Neural crest cell (in vitro differentiated cells): ENCODE data around the gene MNX1. TPM values are rescaled to one million over a fixed set of nuclear protein-coding genes. Genes with fewer than 3 reads are reported as not detected.

Source experiments
- DNase-seq: peaks from one replicate; pipeline ENCODE4 v3.0.0; 2021; ENCODE audit warnings: low read depth, mixed read lengths, low spot score
- H3K27ac Mint-ChIP-seq: one replicate; pipeline ENCODE4 v1.8.0; 2021; ENCODE audit warnings: mild to moderate bottlenecking, mixed read lengths; ENCODE audit not compliant: unreplicated experiment
- H3K27me3 Mint-ChIP-seq: 2 replicates; pipeline ENCODE4 v1.8.0; 2021; ENCODE audit warnings: low read depth, mild to moderate bottlenecking, mixed read lengths
- H3K36me3 Mint-ChIP-seq: 2 replicates; pipeline ENCODE4 v1.8.0; 2021; ENCODE audit warnings: low read depth, mild to moderate bottlenecking, mixed read lengths
- H3K4me1 Mint-ChIP-seq: 2 replicates; pipeline ENCODE4 v1.8.0; 2021; ENCODE audit warnings: mixed read lengths
- H3K4me3 Mint-ChIP-seq: one replicate; pipeline ENCODE4 v1.8.0; 2021; ENCODE audit warnings: mild to moderate bottlenecking, mixed read lengths
- H3K9me3 Mint-ChIP-seq: 2 replicates; pipeline ENCODE4 v1.8.0; 2021; ENCODE audit warnings: mixed read lengths
- total RNA-seq: library from RNA; stranded (reverse); gene quantifications from 2 replicates; pipeline ENCODE4 v1.2.1, GENCODE V29; 2021
- TF ChIP-seq, protein P1 (sequence below): fragments of 200-600 bp; sonication (generic); conservative IDR thresholded peaks from 2 replicates; pipeline ENCODE4 v1.5.0; 2021; ENCODE audit warnings: antibody characterized with exemption, mild to moderate bottlenecking

Gene MNX1
- total RNA-seq, 1 donor from 2014 or later = 0.14 TPM

DNA sequence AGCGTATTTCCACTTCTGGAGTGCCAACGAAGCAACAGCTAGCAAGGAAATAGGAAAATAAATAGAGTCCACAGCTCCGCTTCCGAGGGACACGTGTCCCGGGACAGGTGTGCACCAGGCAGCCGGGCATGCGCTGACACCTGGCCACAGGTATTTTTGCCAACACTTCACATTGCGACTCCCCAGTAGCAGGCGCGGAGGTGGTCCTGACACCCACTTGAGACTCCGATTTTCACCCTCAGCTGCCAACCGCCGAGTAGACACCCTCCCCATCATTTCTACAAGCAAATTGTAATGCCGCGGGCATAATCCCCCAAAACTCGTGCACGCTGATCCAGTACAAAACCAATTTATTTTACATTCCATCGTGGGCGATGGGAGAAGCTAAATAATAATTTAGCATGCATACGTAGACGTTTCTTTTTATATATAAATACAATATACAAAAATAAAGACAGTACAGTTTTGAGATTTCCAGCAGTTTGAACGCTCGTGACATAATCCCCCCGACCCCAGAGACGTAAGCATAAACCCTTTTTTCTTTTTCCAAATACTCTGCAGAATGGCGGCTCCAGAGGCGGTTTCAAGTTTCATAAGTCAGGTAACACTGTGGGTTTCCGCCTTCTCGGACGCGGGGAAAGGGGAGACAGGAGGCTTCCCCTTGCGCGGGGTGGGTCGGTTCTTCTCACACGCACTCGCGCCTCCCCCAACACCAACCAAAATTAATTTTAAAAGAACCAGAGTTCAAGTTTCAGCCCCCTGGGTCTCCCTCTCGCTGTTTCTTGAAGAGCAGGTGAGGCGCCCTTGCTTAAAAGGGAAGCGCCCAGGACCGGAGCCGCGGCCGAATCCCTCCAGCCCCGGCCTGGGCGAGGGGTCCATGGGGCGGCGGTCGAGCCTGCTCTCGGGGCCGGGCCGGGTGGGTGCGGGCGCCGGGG is 5.7 kb downstream of the MNX1 start:
- Mint-ChIP-seq H3K4me3 (no peak overlapping the region), H3K36me3 (no peaks in the 10 kb centered on the region), H3K27me3 (peaks cover 95% of the 10 kb centered on the region), H3K27ac (no peak overlapping the region), H3K9me3 (no peaks in the 10 kb centered on the region), H3K4me1 (peaks cover 26% of the 10 kb centered on the region)
- no peak for DNase-seq
- TF ChIP-seq, protein P1, sequence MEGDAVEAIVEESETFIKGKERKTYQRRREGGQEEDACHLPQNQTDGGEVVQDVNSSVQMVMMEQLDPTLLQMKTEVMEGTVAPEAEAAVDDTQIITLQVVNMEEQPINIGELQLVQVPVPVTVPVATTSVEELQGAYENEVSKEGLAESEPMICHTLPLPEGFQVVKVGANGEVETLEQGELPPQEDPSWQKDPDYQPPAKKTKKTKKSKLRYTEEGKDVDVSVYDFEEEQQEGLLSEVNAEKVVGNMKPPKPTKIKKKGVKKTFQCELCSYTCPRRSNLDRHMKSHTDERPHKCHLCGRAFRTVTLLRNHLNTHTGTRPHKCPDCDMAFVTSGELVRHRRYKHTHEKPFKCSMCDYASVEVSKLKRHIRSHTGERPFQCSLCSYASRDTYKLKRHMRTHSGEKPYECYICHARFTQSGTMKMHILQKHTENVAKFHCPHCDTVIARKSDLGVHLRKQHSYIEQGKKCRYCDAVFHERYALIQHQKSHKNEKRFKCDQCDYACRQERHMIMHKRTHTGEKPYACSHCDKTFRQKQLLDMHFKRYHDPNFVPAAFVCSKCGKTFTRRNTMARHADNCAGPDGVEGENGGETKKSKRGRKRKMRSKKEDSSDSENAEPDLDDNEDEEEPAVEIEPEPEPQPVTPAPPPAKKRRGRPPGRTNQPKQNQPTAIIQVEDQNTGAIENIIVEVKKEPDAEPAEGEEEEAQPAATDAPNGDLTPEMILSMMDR = no peak

DNA sequence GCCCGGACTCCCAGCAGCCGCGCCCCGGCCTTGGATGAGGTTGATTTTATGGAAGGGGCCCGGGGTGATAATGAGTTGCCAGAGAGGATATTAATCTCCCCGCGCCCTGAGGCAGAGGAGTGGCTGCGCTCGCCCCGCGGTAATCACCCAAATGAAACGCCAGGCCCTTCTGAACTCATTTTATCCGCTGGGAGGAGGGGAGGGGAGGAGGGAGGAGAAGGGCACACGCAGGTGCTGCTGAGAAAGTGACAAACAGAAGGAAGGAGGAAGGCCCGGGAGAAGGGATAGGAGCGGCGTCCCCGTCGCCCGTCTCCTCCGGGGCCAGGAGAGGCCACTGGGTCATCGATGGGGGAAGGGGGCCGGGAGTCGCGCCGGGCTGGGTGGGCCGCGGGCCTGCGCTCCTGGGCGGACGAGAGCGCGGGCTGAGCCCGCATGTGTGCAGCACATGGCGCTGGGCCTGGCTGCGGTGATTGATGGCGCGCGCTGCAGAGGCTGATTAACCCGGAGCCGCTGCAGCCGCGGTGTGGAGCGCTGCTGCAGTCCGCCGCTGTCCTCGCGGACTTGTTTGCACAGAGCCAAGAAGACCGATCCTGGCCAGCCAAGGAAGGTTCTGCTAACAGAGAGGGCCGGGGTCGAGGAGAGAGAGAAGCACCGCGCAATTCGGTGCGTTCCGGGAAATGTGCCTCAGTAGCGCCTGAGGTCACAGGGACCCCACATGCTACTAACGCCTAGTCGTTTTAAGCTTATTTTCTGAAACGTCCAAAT is 6.5 kb downstream of the MNX1 start:
- Mint-ChIP-seq H3K27ac (no peak overlapping the region), H3K4me1 (peaks cover 26% of the 10 kb centered on the region)
- DNase-seq = no peak

GRCh38 chr7:157003445-157003755 is 7.1 kb downstream of the MNX1 start:
- H3K36me3 Mint-ChIP-seq = no peaks in the 10 kb centered on the region
- H3K4me3 Mint-ChIP-seq = no peak overlapping the region
- H3K4me1 Mint-ChIP-seq = peaks cover 24% of the 10 kb centered on the region
- peaks cover 95% of the 10 kb centered on the region for H3K27me3 Mint-ChIP-seq
- no peaks in the 10 kb centered on the region for H3K9me3 Mint-ChIP-seq
- no peak for DNase-seq
- TF ChIP-seq, protein P1 = no peak
- H3K27ac Mint-ChIP-seq = no peak overlapping the region

More for the DNA sequence above, 6.5 kb downstream of the MNX1 start:
- TF ChIP-seq, protein P1 = no peak
- H3K9me3 Mint-ChIP-seq = no peaks in the 10 kb centered on the region
- peaks cover 95% of the 10 kb centered on the region for H3K27me3 Mint-ChIP-seq
- peak overlapping the region; percentile 31 for H3K4me3 Mint-ChIP-seq
- no peaks in the 10 kb centered on the region for H3K36me3 Mint-ChIP-seq

DNA sequence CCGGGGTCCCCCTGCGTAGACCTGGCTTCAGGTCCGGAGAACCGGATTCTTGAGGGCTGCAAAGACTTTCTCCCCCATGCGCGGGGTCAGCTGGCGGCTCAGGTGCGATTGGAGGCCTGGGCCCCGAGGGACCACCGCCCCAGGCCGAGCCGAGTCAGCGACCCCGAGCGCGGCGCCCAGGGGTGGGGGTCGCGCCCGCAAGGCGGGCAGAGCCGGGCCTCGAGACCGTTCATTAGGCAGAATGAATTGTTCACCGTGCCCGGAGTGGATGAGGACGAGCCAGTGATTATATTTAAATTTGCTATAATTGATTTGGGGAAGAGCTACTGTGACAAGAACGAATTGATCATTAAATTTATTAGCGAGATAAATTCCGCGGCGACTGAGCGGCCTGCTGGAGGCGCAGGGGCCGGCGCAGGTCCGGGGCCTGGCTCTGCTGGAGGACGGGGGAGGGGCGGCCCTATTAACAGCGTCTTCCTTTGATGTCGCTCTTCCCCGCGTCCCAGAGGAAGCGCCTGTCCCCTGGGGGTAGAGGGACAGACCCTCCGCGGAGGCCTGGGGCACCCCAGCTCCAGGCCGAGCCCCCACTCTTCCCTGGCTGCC is 7.5 kb downstream of the MNX1 start:
- peaks cover 23% of the 10 kb centered on the region for H3K4me1 Mint-ChIP-seq
- peaks cover 95% of the 10 kb centered on the region for H3K27me3 Mint-ChIP-seq
- H3K9me3 Mint-ChIP-seq = no peaks in the 10 kb centered on the region
- no peak overlapping the region for H3K27ac Mint-ChIP-seq
- H3K36me3 Mint-ChIP-seq = no peaks in the 10 kb centered on the region
- no peak overlapping the region for H3K4me3 Mint-ChIP-seq
- TF ChIP-seq, protein P1 = no peak
- DNase-seq = no peak

DNA sequence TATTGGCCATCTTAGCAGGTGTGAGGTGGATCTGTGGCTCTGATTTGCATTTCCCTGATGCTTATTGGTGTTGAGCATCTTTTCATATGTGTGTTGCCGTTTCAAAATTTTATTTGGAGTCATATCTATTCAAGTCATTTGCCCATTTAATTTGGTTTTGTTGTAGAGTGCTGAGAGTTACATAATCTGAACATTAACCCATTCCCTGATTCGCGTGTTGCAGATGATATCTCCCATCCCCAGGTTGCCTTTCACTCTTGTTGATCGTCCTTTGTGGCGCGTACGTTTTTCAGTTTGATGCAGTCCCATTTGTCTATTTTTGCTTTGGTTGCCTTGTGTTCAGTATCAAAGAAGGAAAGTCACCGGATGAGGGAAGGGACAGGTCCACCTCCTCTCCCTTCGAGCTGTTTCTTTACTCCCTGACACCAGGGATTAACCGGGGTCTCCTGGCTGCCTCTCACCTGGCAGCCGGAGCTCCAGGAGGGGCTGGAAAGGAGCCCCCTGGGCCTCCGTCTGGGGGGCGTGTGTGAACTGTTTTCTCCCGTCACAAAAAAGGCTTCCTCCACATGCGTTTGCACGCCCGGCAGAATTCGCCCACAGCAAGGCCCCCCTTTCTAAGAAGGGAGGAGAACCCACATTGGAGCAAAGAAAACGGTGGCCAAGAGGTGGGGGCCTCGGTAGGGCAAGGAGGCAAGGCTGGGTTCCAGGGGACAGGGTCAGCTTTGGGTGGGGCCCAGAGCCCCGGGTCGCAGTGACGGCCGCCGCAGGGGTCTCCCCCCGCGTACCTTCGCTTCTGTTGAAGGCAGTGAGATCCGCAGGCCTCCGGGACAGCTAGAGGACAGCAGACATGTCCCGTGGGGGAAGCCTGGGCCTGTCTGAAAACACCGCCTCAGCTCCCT is 8.3 kb downstream of the MNX1 start:
- Mint-ChIP-seq H3K27ac (no peak overlapping the region), H3K27me3 (peaks cover 95% of the 10 kb centered on the region)

More for the DNA sequence above, 8.3 kb downstream of the MNX1 start:
- TF ChIP-seq, protein P1 = no peak
- peaks cover 23% of the 10 kb centered on the region for H3K4me1 Mint-ChIP-seq
- H3K9me3 Mint-ChIP-seq = no peaks in the 10 kb centered on the region
- peak overlapping the region; percentile 17 for H3K4me3 Mint-ChIP-seq
- H3K36me3 Mint-ChIP-seq = no peaks in the 10 kb centered on the region
- no peak for DNase-seq
